Fibroblast of mammary gland (primary cell): ENCODE results near the gene LPCAT4.
A peak's percentile ranks its signal among the peaks of the same experiment; 100 is the strongest.

ENCODE experiments used
- DNase-seq: peaks from one replicate; pipeline ENCODE4 v3.0.0-alpha.2; 2010; ENCODE audit warnings: low read depth
- H3K4me3 ChIP-seq: 2 replicates; pipeline ENCODE4 v1.5.1; 2011; ENCODE audit warnings: low read depth, mild to moderate bottlenecking, low read length, moderate library complexity; ENCODE audit not compliant: control insufficient read depth
- CTCF ChIP-seq: conservative IDR thresholded peaks from 2 replicates; pipeline ENCODE4 v1.5.1; 2011; ENCODE audit warnings: low read depth, low read length, inconsistent platforms; ENCODE audit not compliant: control insufficient read depth, insufficient read depth

The LPCAT4 gene

GRCh38 chr15:34365091-34365825 lies 1.7 kb downstream of the LPCAT4 start:
- TF ChIP-seq CTCF = no peak
- no peak for DNase-seq
- peak overlapping the region; percentile 87 for H3K4me3 ChIP-seq

- no peak for TF ChIP-seq CTCF
- H3K4me3 ChIP-seq = no peak overlapping the region
- no peak for DNase-seq
Measured at GRCh38 chr15:34364041-34364440, 3.0 kb downstream of the LPCAT4 start.

- DNase-seq = no peak
- no peak overlapping the region for H3K4me3 ChIP-seq
- no peak for TF ChIP-seq CTCF
Measured at GRCh38 chr15:34362047-34362773, 4.8 kb downstream of the LPCAT4 start.

DNA sequence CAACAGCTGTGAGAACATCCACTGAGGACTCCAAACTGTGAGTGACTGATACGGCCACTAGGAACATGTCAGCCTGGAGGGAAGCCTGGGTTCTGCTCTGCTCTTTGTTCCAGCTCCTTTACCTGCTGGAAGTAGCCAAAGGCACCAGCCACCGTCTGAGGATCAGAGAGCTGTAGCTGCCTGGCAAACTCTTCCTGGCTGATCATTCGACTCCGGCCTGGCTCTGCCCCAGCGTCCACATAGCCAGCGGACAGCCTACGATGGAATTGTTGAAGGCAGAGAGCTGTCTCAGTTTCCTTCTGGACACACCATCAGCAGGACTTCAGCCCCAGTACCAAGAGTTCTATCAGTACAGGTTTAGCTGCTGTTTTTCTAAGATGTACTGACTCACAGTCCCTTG lies 5.7 kb downstream of the LPCAT4 start:
- no peak overlapping the region for H3K4me3 ChIP-seq
- DNase-seq = no peak
- TF ChIP-seq CTCF = no peak

- H3K4me3 ChIP-seq = no peak overlapping the region
- TF ChIP-seq CTCF = no peak
- no peak for DNase-seq
Measured at GRCh38 chr15:34360298-34360697, 6.7 kb downstream of the LPCAT4 start.

DNA sequence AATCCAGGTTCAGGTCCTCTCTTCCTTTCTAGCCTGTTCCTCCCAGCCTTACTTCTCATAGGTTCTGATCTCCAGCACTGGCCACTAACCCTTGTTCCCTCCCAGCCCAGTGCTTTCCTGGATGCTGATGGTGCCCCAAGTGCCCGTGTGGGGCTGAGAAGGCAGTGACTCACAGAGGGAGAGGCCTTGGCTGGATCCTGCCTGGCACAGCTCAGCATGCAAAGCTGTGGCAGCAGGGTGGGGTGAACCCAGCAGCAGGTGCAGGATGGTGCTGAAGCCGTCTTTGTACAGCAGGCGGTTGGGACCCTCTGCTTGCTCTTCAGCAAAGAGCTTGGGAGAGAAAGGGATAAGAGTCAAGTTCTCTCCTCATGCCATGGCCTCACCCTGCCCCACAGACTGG lies 7.6 kb downstream of the LPCAT4 start:
- no peak for DNase-seq
- TF ChIP-seq CTCF = no peak
- H3K4me3 ChIP-seq = no peak overlapping the region
